GM03348 (cell line): Measurements from ENCODE around the gene ALB.
A peak's percentile ranks its signal among the peaks of the same experiment; 100 is the strongest.

Experiments used
- DNase-seq: peaks from one replicate; pipeline ENCODE4 v3.0.0; 2012; ENCODE audit warnings: low spot score

ALB gene

DNA sequence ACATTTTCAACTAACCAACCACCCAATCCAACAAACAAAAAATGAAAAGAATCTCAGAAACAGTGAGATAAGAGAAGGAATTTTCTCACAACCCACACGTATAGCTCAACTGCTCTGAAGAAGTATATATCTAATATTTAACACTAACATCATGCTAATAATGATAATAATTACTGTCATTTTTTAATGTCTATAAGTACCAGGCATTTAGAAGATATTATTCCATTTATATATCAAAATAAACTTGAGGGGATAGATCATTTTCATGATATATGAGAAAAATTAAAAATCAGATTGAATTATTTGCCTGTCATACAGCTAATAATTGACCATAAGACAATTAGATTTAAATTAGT, 27.7 kb downstream of the ALB start:
- no peak for DNase-seq

DNA sequence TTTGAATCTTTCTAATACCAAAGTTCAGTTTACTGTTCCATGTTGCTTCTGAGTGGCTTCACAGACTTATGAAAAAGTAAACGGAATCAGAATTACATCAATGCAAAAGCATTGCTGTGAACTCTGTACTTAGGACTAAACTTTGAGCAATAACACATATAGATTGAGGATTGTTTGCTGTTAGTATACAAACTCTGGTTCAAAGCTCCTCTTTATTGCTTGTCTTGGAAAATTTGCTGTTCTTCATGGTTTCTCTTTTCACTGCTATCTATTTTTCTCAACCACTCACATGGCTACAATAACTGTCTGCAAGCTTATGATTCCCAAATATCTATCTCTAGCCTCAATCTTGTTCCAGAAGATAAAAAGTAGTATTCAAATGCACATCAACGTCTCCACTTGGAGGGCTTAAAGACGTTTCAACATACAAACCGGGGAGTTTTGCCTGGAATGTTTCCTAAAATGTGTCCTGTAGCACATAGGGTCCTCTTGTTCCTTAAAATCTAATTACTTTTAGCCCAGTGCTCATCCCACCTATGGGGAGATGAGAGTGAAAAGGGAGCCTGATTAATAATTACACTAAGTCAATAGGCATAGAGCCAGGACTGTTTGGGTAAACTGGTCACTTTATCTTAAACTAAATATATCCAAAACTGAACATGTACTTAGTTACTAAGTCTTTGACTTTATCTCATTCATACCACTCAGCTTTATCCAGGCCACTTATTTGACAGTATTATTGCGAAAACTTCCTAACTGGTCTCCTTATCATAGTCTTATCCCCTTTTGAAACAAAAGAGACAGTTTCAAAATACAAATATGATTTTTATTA, 28.3 kb downstream of the ALB start:
- DNase-seq = no peak

- DNase-seq = no peak
Measured at GRCh38 chr4:73433140-73433539, 29.1 kb downstream of the ALB start.

GRCh38 chr4:73434311-73434710, 30.2 kb downstream of the ALB start:
- DNase-seq = peak; percentile 17

- DNase-seq = no peak
Measured at GRCh38 chr4:73435984-73436383, 31.9 kb downstream of the ALB start, which contains the start of gene AFP. Gene AFP (plus strand): TSS chr4:73436221. CDS start chr4:73436263, 42 bp downstream.

DNA sequence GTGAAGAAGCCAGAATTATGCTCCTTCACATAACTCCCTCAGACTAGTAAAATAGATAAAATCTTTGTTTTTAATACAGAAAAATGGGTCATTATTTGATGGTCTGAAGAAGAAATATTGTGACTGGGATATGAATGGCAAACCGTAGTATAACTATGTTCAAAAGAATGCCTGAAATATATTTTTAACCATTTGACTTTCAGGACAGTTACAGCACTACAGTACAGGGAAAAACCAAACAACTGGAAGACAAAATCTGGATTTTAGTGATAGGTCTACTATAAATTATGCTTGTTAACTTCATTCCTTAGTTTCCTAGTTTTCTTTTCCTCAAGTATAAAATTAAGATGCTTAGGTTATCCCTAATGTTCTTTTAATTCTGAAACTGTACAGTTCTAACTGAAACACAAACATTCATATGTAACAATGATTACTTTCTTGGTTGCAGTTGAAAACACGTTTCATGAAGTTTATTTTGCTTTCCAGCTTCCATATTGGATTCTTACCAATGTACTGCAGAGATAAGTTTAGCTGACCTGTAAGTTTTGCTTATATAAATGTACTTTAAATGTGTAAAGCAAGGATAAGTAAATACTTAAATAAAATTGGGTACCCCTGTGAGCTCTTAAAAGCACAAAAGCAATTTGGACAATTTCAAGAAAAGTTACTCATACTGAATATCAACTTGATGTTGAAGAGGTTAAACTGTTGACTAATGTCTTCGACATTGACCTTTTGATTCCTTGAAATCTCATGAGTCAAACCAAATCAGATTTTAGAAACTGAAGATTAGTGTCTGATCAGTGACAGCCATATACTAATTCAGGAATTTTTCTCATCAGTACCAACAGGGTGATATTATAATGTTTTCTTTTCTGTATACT, 32.8 kb downstream of the ALB start:
- no peak for DNase-seq

- no peak for DNase-seq
Measured at GRCh38 chr4:73437558-73437956, 33.5 kb downstream of the ALB start.

- DNase-seq = no peak
Measured at GRCh38 chr4:73438048-73438447, 34.0 kb downstream of the ALB start.

GRCh38 chr4:73438582-73439215, 34.6 kb downstream of the ALB start:
- no peak for DNase-seq

GRCh38 chr4:73439445-73439844, 35.4 kb downstream of the ALB start:
- DNase-seq = no peak

DNA sequence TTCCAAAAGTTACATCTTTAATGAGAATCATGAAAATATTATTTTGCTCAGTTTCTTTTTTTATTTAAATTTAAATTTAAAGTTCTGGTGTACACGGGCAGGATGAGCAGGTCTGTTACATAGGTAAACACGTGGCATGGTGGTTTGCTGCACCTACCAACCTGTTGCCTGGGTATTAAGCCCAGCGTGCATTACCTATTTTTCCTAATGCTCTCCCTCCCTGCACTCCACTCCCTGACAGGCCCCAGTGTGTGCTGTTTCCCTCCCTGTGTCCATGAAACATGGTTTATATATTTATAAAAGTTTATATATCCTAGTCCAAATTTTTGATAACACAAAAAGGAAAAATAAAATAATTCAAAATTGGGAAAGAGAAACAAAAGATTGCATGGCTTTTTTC, 35.9 kb downstream of the ALB start:
- DNase-seq = no peak

- DNase-seq = no peak
Measured at GRCh38 chr4:73440653-73441052, 36.6 kb downstream of the ALB start.

- DNase-seq = peak; percentile 5
Measured at GRCh38 chr4:73442275-73442674, 38.2 kb downstream of the ALB start.

GRCh38 chr4:73443224-73443623, 39.1 kb downstream of the ALB start:
- DNase-seq = no peak

DNA sequence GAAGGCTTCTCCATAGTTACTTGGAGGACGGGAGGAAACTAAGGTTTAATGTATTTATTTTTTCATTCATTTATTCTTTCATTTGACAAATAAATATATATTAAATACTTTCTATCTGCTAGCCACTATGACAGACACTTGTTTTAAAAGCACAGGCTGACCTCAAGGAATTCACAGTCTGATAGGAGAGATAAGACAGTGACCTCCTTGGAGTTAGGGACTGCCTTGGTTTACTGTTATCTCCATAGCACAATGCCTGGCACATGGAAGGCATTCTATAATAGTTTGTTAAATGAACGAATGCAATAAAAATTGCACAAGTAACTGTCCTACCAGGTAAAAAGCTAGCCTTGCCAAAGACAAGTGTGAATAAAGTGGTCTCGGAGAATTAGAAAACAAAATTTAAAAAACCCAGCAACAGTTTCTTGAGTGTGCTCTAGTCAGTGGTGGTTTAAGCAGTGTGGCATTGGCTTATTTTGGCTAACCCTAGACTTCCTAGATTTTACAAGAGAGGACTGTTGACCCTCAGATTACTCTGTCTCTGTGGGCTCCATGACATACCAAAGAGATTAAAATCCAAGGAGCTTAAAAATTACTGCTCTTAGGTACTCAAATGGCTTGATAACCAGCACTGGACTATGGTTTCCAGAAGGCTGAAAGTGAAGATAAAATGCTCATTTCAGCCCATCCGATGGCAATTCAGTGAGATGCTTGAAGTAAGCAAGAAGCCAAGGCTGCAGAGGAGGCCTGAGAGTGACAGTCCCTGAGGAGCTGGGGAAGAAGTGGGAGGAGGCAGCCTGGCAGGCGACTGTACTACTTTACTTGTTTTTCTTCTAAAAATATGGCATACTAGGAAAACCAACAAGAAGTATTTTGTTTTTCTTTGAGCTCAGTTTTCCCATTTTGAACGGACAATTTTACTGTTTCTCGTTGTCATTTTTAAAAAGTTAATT, 41.6 kb downstream of the ALB start:
- no peak for DNase-seq

DNA sequence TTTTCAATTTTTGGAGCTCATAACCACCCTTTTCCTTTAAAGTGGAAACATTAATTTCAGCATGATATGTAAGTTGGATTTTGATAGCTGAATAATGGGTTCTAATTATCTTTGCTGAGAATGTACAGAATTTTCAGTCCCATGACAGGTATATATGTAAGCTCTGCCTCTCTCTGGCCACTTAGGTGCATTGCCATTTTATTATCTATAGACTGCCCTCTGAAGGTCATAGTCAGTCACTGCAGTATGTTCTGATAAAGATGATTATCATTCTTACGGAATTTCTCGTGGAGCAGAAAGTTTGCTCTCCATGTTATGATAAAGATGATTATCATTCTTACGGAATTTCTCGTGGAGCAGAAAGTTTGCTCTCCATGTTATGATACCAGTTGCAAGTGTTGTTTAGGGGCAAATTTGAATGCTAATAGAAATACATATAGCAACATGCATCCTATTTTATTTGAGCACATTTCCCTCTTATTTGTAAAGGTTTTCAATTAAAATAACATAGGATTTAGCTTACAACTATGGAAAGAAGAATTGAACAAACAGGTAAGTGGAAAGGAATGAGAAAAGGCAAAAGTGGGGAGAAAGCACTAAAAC, 42.4 kb downstream of the ALB start:
- peak; percentile 24 for DNase-seq

DNA sequence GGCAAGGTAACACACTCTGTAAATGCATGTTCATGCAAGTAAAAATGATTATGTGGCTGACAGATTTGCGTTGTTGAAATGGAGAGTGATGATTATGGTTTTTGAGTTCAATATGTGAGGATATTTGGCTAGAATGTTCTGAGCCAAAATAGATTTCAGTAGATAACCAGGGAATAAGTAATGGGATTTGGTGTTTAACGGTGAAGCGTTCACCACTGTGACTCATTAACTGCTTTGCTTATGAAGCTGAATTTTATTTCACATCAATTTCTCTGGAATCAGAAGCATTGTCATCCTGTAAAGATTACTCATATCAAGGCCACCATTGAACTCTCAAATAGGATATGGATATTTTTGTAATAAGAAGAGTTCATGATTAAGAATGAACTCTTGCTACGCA, 43.6 kb downstream of the ALB start:
- DNase-seq = peak; percentile 11

GRCh38 chr4:73448448-73449203, 44.5 kb downstream of the ALB start:
- no peak for DNase-seq

GRCh38 chr4:73450398-73451004, 46.4 kb downstream of the ALB start:
- DNase-seq = peak; percentile 74

DNA sequence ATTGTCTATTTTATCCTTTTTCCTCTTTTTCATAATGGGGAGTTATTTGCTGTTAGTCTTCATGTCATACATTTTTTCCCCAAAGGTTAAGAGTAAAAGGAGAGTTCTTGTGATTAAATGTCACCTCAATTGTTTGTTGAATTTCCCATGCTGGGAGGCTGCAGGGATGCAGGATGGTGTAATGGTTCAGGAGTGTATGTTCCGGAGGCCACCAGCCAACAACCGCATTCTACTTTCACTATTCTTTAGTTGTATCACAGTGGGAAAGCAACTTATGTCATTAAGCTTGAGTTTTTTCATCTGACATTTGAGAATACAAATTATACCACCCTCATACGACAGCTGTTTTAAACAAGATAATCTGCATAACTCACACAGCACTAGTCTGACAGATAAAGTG, 47.3 kb downstream of the ALB start:
- DNase-seq = peak; percentile 7
